HepG2 (cell line): ENCODE data around the gene FAM222A. TPM values are rescaled to one million over a fixed set of nuclear protein-coding genes. Genes with fewer than 3 reads are reported as not detected.

Experiments
- ARID2 ChIP-seq: sonication (generic); formaldehyde crosslinking; IDR thresholded peaks from 2 replicates; pipeline ENCODE4 v1.8.1; 2022; ENCODE audit warnings: mild to moderate bottlenecking, missing genetic modification reagents, borderline replicate concordance
- ELF1 ChIP-seq: sonication (generic); formaldehyde crosslinking; IDR thresholded peaks from 2 replicates; pipeline ENCODE4 v1.4.0; 2020; ENCODE audit warnings: missing genetic modification reagents
- ETV5 ChIP-seq: IDR thresholded peaks from 2 replicates; pipeline ENCODE4 v1.6.1; 2018; ENCODE audit warnings: missing biosample characterization, missing genetic modification reagents, inconsistent platforms, borderline replicate concordance
- HNRNPH1 ChIP-seq: fragments of 200-400 bp; formaldehyde crosslinking; optimal IDR thresholded peaks from 2 replicates; pipeline ENCODE3; 2017; ENCODE audit warnings: mild to moderate bottlenecking, low read depth, low read length
- SAFB2 ChIP-seq: sonication (generic); formaldehyde crosslinking; IDR thresholded peaks from 2 replicates; pipeline ENCODE4 v1.5.1; 2020; ENCODE audit warnings: missing genetic modification reagents, low read depth, mild to moderate bottlenecking, borderline replicate concordance
- ZFP36 ChIP-seq: fragments of 150-350 bp; IDR thresholded peaks from 2 replicates; pipeline ENCODE4 v1.6.1; 2018; ENCODE audit warnings: borderline replicate concordance, low read length, low read depth; ENCODE audit not compliant: partially characterized antibody
- ZNF234 ChIP-seq: sonication (generic); formaldehyde crosslinking; conservative IDR thresholded peaks from 2 replicates; pipeline ENCODE4 v1.5.1; 2020; ENCODE audit warnings: mild to moderate bottlenecking, missing genetic modification reagents
- ZNF367 ChIP-seq: sonication (generic); formaldehyde crosslinking; IDR thresholded peaks from 2 replicates; pipeline ENCODE4 v1.4.0; 2020; ENCODE audit warnings: missing genetic modification reagents, borderline replicate concordance
- ZNF674 ChIP-seq: sonication (generic); formaldehyde crosslinking; IDR thresholded peaks from 2 replicates; pipeline ENCODE4 v1.5.0; 2020; ENCODE audit warnings: low read depth, mild to moderate bottlenecking, missing genetic modification reagents
- ZNF703 ChIP-seq: sonication (generic); formaldehyde crosslinking; IDR thresholded peaks from 2 replicates; pipeline ENCODE4 v1.5.1; 2020; ENCODE audit warnings: missing genetic modification reagents, mild to moderate bottlenecking, moderate library complexity, borderline replicate concordance
- ZXDC ChIP-seq: sonication (generic); formaldehyde crosslinking; IDR thresholded peaks from 2 replicates; pipeline ENCODE4 v1.5.0; 2020; ENCODE audit warnings: mild to moderate bottlenecking, missing genetic modification reagents
- polyA plus RNA-seq, 8 experiments: library from polyadenylated mRNA; depleted of rRNA in 3 of 8; stranded (reverse) in 7 of 8; unstranded in 1 of 8; fragments of >200 nt; fragmentation: Illumina TruSeq in 4 of 8; extraction: Trizol in 4 of 8; gene quantifications; 2 replicates each; pipeline versions ENCODE4 v1.2.1 to v1.2.3, GENCODE V29; 2011 to 2016; ENCODE audit warnings: low read depth in 4 of 8, missing spikeins in 1 of 8, mixed read lengths in 1 of 8; ENCODE audit not compliant: insufficient read depth in 1 of 8
- total RNA-seq, 5 experiments: library from RNA; depleted of rRNA; stranded (reverse); fragments of >200 nt; fragmentation: Illumina TruSeq; extraction: Trizol; gene quantifications; 2 replicates each; pipeline ENCODE4 v1.2.3, GENCODE V29; 2016; ENCODE audit warnings: low read depth in 1 of 5
- TF ChIP-seq, protein P1 (sequence below): sonication (generic); formaldehyde crosslinking; IDR thresholded peaks from 2 replicates; pipeline ENCODE4 v1.4.0; 2020; ENCODE audit warnings: mild to moderate bottlenecking, missing genetic modification reagents
- TF ChIP-seq, protein P2 (sequence below): sonication (generic); formaldehyde crosslinking; IDR thresholded peaks from 2 replicates; pipeline ENCODE4 v1.4.0; 2020; ENCODE audit warnings: missing genetic modification reagents
- TF ChIP-seq, protein P3 (sequence below): sonication (generic); formaldehyde crosslinking; IDR thresholded peaks from 2 replicates; pipeline ENCODE4 v1.4.0; 2020; ENCODE audit warnings: missing genetic modification reagents, borderline replicate concordance
- TF ChIP-seq, protein P4 (sequence below): sonication (generic); formaldehyde crosslinking; IDR thresholded peaks from 2 replicates; pipeline ENCODE4 v1.4.0; 2020; ENCODE audit warnings: missing genetic modification reagents

FAM222A gene
- total and polyA plus RNA-seq, 2 of the 13 experiments (the other 11 are each of a cell fraction or from before 2014, with no cell fraction given): 2.7 to 9.6 TPM

- no peak for TF ChIP-seq ZNF703 (CRISPR knock-in tag)
- no peak for TF ChIP-seq ZNF367 (CRISPR knock-in tag)
- TF ChIP-seq HNRNPH1: no peak
- TF ChIP-seq, protein P1, sequence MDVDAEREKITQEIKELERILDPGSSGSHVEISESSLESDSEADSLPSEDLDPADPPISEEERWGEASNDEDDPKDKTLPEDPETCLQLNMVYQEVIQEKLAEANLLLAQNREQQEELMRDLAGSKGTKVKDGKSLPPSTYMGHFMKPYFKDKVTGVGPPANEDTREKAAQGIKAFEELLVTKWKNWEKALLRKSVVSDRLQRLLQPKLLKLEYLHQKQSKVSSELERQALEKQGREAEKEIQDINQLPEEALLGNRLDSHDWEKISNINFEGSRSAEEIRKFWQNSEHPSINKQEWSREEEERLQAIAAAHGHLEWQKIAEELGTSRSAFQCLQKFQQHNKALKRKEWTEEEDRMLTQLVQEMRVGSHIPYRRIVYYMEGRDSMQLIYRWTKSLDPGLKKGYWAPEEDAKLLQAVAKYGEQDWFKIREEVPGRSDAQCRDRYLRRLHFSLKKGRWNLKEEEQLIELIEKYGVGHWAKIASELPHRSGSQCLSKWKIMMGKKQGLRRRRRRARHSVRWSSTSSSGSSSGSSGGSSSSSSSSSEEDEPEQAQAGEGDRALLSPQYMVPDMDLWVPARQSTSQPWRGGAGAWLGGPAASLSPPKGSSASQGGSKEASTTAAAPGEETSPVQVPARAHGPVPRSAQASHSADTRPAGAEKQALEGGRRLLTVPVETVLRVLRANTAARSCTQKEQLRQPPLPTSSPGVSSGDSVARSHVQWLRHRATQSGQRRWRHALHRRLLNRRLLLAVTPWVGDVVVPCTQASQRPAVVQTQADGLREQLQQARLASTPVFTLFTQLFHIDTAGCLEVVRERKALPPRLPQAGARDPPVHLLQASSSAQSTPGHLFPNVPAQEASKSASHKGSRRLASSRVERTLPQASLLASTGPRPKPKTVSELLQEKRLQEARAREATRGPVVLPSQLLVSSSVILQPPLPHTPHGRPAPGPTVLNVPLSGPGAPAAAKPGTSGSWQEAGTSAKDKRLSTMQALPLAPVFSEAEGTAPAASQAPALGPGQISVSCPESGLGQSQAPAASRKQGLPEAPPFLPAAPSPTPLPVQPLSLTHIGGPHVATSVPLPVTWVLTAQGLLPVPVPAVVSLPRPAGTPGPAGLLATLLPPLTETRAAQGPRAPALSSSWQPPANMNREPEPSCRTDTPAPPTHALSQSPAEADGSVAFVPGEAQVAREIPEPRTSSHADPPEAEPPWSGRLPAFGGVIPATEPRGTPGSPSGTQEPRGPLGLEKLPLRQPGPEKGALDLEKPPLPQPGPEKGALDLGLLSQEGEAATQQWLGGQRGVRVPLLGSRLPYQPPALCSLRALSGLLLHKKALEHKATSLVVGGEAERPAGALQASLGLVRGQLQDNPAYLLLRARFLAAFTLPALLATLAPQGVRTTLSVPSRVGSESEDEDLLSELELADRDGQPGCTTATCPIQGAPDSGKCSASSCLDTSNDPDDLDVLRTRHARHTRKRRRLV (CRISPR knock-in tag): no peak
- TF ChIP-seq SAFB2 (CRISPR knock-in tag): no peak
- TF ChIP-seq ZNF674 (CRISPR knock-in tag): no peak
- TF ChIP-seq, protein P2, sequence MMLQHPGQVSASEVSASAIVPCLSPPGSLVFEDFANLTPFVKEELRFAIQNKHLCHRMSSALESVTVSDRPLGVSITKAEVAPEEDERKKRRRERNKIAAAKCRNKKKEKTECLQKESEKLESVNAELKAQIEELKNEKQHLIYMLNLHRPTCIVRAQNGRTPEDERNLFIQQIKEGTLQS (CRISPR knock-in tag): no peak
- no peak for TF ChIP-seq ZFP36
- no peak for TF ChIP-seq ELF1
- no peak for TF ChIP-seq ZXDC (CRISPR knock-in tag)
- 0 out of 2 replicates have a peak, but pooled peaks have one; percentile 33 for TF ChIP-seq ARID2 (CRISPR knock-in tag)
- TF ChIP-seq, protein P3, sequence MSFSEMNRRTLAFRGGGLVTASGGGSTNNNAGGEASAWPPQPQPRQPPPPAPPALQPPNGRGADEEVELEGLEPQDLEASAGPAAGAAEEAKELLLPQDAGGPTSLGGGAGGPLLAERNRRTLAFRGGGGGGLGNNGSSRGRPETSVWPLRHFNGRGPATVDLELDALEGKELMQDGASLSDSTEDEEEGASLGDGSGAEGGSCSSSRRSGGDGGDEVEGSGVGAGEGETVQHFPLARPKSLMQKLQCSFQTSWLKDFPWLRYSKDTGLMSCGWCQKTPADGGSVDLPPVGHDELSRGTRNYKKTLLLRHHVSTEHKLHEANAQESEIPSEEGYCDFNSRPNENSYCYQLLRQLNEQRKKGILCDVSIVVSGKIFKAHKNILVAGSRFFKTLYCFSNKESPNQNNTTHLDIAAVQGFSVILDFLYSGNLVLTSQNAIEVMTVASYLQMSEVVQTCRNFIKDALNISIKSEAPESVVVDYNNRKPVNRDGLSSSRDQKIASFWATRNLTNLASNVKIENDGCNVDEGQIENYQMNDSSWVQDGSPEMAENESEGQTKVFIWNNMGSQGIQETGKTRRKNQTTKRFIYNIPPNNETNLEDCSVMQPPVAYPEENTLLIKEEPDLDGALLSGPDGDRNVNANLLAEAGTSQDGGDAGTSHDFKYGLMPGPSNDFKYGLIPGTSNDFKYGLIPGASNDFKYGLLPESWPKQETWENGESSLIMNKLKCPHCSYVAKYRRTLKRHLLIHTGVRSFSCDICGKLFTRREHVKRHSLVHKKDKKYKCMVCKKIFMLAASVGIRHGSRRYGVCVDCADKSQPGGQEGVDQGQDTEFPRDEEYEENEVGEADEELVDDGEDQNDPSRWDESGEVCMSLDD (CRISPR knock-in tag): no peak
- TF ChIP-seq ETV5 (CRISPR knock-in tag): peak; percentile 43; the same call in 1 of the 2 replicates
- TF ChIP-seq, protein P4, sequence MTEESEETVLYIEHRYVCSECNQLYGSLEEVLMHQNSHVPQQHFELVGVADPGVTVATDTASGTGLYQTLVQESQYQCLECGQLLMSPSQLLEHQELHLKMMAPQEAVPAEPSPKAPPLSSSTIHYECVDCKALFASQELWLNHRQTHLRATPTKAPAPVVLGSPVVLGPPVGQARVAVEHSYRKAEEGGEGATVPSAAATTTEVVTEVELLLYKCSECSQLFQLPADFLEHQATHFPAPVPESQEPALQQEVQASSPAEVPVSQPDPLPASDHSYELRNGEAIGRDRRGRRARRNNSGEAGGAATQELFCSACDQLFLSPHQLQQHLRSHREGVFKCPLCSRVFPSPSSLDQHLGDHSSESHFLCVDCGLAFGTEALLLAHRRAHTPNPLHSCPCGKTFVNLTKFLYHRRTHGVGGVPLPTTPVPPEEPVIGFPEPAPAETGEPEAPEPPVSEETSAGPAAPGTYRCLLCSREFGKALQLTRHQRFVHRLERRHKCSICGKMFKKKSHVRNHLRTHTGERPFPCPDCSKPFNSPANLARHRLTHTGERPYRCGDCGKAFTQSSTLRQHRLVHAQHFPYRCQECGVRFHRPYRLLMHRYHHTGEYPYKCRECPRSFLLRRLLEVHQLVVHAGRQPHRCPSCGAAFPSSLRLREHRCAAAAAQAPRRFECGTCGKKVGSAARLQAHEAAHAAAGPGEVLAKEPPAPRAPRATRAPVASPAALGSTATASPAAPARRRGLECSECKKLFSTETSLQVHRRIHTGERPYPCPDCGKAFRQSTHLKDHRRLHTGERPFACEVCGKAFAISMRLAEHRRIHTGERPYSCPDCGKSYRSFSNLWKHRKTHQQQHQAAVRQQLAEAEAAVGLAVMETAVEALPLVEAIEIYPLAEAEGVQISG: no peak
- TF ChIP-seq ZNF234: no peak
Observed at GRCh38 chr12:109709401-109709991, 4.1 kb upstream of the FAM222A start (continued).
